GM18951 (cell line): ENCODE results near the gene APBB2.
"Not testable (repeated sequence)": the region's sequence is repeated elsewhere in the genome, so short reads cannot be mapped to it uniquely, and the experiment has no call there.

Experiments used
- POLR2A ChIP-seq: IDR thresholded peaks from 4 replicates; pipeline ENCODE4 v1.6.1; 2011; ENCODE audit warnings: mild to moderate bottlenecking; ENCODE audit not compliant: insufficient read length, insufficient read depth; ENCODE audit errors: extremely low read depth
- in situ Hi-C: fragments of 300-500 bp; cut with MboI; formaldehyde crosslinking; loops from one replicate; pipeline ENCODE4 v1.12.0; 2022; ENCODE audit warnings: low sequenced_read_pairs, mixed read lengths, inconsistent platforms; ENCODE audit not compliant: unreplicated experiment

The APBB2 gene

DNA sequence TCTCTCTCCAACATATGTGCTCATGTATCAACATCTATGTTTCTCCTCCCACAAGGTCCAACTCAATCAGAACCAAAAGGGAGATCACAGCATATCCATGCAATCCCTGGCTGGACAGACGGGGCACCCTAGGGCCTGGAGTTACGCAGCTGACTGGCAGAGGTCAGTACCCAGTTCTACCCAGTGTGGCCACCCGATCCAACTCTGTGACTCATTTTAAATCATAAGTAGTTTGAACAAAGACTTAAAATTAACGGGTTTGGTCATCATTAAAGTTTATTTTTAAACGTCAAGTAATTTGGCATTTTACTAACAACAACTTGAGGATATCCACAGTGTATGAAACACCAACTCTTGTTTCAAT, 59.5 kb downstream of the APBB2 start:
- in situ Hi-C loops: no loop called here
- TF ChIP-seq POLR2A: no peak

DNA sequence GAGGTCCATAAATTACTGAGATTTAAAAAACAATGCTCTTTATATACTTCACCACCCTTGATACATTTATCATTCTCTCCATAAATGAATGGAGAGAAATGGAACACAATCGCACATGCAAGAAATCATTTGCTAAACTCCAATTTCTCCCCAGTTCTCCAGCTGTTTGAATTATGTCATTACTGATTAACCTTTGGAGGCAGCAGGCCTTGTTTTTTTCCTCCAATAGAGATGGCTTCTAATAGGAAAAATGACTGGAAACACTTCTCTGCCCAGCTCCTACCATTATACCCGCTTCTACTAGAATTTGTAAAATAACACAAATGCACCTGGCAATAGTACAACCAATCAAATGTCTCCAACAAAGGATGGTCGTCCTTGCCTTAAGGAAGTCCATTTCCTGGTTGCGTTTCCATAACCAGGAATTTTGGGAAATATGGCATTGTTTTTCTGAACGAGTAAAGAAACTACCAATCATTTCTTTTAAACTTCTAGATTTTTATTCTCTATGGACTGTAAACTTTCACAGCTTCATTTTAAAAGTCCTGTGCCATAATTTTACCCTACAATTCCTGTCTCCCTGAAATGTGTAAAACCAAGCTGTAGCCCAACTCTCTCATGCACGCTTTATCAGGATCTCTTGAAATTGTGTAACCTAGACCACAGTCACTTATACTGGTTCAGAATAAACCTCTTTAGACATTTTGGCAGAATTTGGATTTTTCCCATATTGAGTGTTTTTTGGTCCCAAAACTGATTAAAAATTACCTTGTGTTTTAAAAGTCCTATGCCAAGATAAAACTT, 60.1 kb downstream of the APBB2 start:
- TF ChIP-seq POLR2A: no peak
- in situ Hi-C loops: no loop called here

DNA sequence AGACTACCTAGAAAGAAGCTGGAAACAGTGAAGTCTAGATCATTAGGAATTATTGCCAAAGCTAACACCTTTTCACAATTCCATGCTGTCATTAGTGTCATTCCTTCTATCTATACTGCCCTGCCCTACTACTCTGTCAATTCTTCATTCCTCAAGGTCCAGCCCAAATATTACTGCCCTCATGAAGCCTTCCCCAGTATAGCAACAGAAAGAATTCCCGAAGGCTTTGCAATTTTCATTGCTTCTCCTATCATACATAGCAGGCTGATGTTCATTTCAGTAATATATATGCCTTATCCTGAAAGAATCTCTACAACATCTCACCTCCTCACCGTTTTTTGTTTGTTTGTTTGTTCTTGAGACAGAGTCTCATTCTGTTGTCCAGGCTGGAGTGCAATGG, 63.9 kb downstream of the APBB2 start:
- in situ Hi-C loops: no loop called here
- TF ChIP-seq POLR2A: no peak

- in situ Hi-C loops: not testable (repeated sequence)
Measured at GRCh38 chr4:41149568-41149967, 64.8 kb downstream of the APBB2 start.

GRCh38 chr4:41148931-41149330, 65.4 kb downstream of the APBB2 start:
- in situ Hi-C loops: no loop called here
- TF ChIP-seq POLR2A: no peak

GRCh38 chr4:41148292-41148691, 66.0 kb downstream of the APBB2 start:
- in situ Hi-C loops: no loop called here
- no peak for TF ChIP-seq POLR2A

DNA sequence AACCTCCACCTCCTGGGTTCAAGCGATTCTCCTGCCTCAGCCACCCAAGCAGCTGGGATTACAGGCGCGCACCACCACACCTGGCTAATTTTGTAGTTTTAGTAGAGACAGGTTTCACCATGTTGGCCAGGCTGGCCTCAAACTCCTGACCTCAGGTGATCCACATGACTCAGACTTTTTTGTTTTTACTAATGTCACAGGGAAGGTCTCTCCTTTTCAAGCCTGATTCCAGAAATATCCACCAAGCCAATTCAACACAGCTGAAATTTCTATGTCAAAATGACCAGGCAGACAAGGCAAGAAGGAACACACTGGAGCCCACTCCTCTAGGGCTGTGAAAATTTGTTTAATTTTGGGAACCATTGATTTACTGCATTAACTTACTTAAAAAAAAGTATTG, 66.8 kb downstream of the APBB2 start:
- in situ Hi-C loops: not testable (repeated sequence)

- no peak for TF ChIP-seq POLR2A
- in situ Hi-C loops: no loop called here
Measured at GRCh38 chr4:41146716-41147506, 67.4 kb downstream of the APBB2 start.

- in situ Hi-C loops: no loop called here
- TF ChIP-seq POLR2A: no peak
Measured at GRCh38 chr4:41146196-41146595, 68.1 kb downstream of the APBB2 start.

GRCh38 chr4:41145571-41146078, 68.7 kb downstream of the APBB2 start:
- TF ChIP-seq POLR2A: no peak
- in situ Hi-C loops: no loop called here

- in situ Hi-C loops: no loop called here
- TF ChIP-seq POLR2A: no peak
Measured at GRCh38 chr4:41144812-41145211, 69.5 kb downstream of the APBB2 start.

- TF ChIP-seq POLR2A: no peak
- in situ Hi-C loops: no loop called here
Measured at GRCh38 chr4:41144040-41144379, 70.3 kb downstream of the APBB2 start.

DNA sequence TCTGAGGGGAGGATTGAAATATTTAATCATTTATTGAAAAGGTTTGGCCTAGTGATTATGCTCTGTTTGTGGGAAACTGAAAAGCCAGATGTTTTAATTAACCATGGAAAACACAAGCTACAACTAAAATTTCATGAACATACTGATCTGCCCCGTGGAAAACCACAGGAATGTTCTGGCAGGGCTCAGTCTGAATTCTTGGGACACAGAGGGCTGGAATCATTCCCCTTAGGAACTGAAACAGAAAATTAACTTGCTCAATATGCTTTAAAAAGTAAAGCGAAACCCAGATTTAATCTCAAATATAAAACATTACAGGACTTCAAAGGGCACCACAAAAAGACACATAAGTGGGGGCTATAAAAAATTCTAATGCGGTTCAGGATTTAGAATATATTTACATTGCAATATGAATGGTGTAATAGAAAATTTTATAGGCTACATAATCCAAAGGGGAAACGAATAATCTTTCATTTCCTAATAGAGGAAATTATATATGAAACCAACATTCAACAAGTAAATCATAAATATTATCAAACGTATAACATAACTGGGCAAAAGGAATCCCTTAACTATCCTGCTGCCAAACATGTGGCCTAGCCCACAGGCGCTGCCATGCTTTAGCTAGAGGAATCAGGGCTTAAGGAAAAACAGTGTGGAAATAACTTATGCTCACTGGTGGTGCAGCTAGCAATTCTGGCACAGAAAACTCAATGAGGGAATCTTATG, 70.9 kb downstream of the APBB2 start:
- in situ Hi-C loops: no loop called here
- no peak for TF ChIP-seq POLR2A
